ENCODE measurements around the gene LNPEP. TPM values are rescaled to one million over a fixed set of nuclear protein-coding genes. Genes with fewer than 3 reads are reported as not detected.

The LNPEP gene
- total RNA-seq, 1 donor from 2014 or later, result 39.4 TPM

DNA sequence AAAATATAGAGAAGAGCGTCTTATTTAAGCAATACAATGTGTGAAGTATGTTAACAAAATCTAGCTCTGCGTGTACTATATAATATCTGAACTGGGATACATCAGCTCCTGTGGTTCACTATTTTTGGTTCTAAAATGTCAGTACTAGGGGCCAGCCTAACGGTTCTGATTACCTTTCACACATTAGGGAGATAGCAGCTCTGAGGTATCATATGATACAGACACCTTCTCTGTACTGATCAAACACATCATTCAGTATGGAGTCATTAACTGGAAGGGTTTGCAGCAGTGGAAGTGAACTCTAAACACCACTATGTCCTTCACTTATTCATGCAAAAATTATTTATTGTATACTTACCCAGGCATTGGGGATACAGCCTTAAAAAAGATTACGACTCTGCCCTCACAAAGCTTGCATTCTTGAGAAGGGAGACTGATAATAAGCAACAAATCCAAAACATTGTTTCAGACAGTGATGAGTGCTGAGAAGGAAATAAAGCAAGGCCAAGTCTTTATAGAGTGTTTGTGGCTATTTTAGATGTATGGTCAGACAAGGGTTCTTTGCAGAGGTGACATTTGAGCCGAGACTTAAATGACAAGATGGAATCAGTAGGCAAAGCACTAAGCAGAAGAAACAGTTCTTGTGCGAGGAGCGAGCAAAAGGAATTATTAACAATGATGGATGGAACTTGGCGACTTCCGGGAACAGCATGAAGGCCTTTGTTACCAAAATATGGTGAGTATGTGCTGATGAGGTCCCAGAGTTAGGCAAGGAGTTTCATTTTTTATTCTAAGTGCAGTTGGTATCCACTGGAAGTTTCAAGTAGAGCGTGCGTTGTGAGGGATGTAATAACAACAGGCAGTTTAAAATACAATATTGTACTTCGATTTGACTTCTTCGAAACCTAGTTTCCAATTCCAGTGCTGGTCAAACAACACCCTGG is 1.8 kb upstream of the LNPEP start:
- Mint-ChIP-seq H3K27ac (peak overlapping the region; percentile 94), H3K9me3 (no peaks in the 10 kb centered on the region), H3K4me1 (peaks cover 56% of the 10 kb centered on the region), H3K27me3 (no peaks in the 10 kb centered on the region), H3K36me3 (ENCODE audit: low read depth) (peaks cover 15% of the 10 kb centered on the region), H3K4me3 (peak overlapping the region; percentile 81)
- intact Hi-C loops (cut with micrococcal nuclease), result loop anchor here (1.0 to 10.0 kb wide), 7 partner anchors 13 to 1109 kb away; partner anchors contain the start of gene GLRX
- DNase-seq, result no peak

- H3K36me3 Mint-ChIP-seq (ENCODE audit: low read depth), result peaks cover 12% of the 10 kb centered on the region
- no peaks in the 10 kb centered on the region for H3K27me3 Mint-ChIP-seq
- H3K4me3 Mint-ChIP-seq, result peak overlapping the region; percentile 81
- H3K4me1 Mint-ChIP-seq, result peaks cover 54% of the 10 kb centered on the region
- H3K9me3 Mint-ChIP-seq, result no peaks in the 10 kb centered on the region
- peak overlapping the region; percentile 94 for H3K27ac Mint-ChIP-seq
- intact Hi-C loops (cut with micrococcal nuclease), result loop anchor here (1.0 to 10.0 kb wide), 16 partner anchors 14 to 1380 kb away; partner anchors contain the start of genes ARSK, CAST, ELL2 and ERAP2
- DNase-seq, result peak; percentile 99
Measured at GRCh38 chr5:96934708-96935558, 947 bp upstream of the LNPEP start.

GRCh38 chr5:96936431-96937320 is 796 bp downstream of the LNPEP start:
- Mint-ChIP-seq H3K4me3 (peak overlapping the region; percentile 81), H3K27me3 (no peaks in the 10 kb centered on the region), H3K27ac (peak overlapping the region; percentile 94), H3K36me3 (ENCODE audit: low read depth) (peaks cover 20% of the 10 kb centered on the region), H3K9me3 (no peaks in the 10 kb centered on the region), H3K4me1 (peaks cover 54% of the 10 kb centered on the region)
- intact Hi-C loops (cut with micrococcal nuclease), result loop anchor here (5.0 to 10.0 kb wide), 4 partner anchors 158 to 1112 kb away; partner anchors contain the start of genes ELL2 and GLRX
- peak; percentile 87 for DNase-seq

DNA sequence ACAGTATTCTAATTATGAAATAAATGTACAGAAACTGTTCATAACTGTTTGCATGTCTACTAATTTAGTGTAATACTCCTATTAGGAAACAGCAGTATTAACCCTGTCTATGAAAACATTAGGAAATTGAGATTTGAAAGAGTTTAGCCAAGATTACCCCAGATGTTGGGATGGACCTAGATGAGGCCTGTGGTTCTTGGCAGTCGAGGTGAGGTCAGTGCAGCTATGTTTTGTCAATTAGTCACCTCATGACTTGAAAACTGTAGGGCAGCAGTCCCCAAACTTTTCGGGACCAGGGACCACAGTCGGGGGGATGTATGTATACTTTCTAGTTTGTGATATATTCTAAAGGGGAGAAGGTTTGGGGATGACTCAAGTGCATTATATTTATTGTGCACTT is 4.7 kb downstream of the LNPEP start:
- Mint-ChIP-seq H3K36me3 (ENCODE audit: low read depth) (peaks cover 33% of the 10 kb centered on the region), H3K27ac (no peak overlapping the region), H3K9me3 (no peaks in the 10 kb centered on the region), H3K27me3 (no peaks in the 10 kb centered on the region), H3K4me1 (peaks cover 51% of the 10 kb centered on the region), H3K4me3 (no peak overlapping the region)
- intact Hi-C loops (cut with micrococcal nuclease), result no loop called here
- no peak for DNase-seq

DNA sequence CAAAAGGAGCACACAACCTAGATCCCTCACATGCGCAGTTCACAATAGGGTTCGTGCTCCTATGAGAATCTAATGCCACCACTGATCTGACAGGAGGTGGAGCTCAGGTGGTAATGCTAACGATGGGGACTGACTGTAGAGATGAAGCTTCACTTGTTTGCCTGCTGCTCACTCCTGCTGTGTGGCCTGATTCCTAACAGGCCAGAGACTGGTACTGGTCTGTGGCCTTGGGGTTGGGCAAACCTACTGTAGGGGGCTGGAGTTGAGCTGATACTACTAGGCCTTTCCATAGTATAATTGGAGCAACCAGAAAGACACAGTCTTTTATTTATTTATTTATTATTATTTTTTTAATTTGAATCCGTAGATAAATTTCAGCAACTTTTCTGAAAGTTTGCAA is 5.3 kb downstream of the LNPEP start:
- Mint-ChIP-seq H3K36me3 (ENCODE audit: low read depth) (peaks cover 36% of the 10 kb centered on the region), H3K27me3 (no peaks in the 10 kb centered on the region), H3K4me1 (peaks cover 57% of the 10 kb centered on the region), H3K4me3 (no peak overlapping the region), H3K27ac (no peak overlapping the region), H3K9me3 (no peaks in the 10 kb centered on the region)
- intact Hi-C loops (cut with micrococcal nuclease), result no loop called here
- no peak for DNase-seq

GRCh38 chr5:96942078-96942477 is 6.2 kb downstream of the LNPEP start:
- intact Hi-C loops (cut with micrococcal nuclease), result no loop called here
- peaks cover 57% of the 10 kb centered on the region for H3K4me1 Mint-ChIP-seq
- no peak overlapping the region for H3K4me3 Mint-ChIP-seq
- no peaks in the 10 kb centered on the region for H3K27me3 Mint-ChIP-seq
- no peaks in the 10 kb centered on the region for H3K9me3 Mint-ChIP-seq
- no peak overlapping the region for H3K27ac Mint-ChIP-seq
- peaks cover 35% of the 10 kb centered on the region for H3K36me3 Mint-ChIP-seq (ENCODE audit: low read depth)
- DNase-seq, result peak; percentile 48

DNA sequence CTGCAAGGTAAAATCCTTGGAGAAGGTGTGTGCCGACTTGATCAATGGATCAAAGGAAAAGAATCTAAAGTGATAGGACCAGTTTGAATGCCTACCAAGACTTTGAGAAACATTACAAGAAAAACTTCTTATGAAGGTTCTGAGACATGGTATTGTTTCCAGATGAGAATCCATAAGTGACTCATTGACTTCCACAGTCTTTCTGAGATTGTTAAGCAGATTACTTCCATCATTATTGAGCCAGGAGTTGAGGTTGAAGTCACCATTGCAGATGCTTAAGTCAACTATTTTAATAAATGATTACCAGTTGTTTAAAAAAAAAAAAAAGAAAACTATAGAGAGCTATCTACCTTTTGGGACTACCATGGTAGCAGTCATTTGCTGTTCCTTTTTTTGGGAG is 7.0 kb downstream of the LNPEP start:
- H3K36me3 Mint-ChIP-seq (ENCODE audit: low read depth), result peaks cover 32% of the 10 kb centered on the region
- peaks cover 53% of the 10 kb centered on the region for H3K4me1 Mint-ChIP-seq
- H3K27ac Mint-ChIP-seq, result no peak overlapping the region
- H3K27me3 Mint-ChIP-seq, result no peaks in the 10 kb centered on the region
- intact Hi-C loops (cut with micrococcal nuclease), result no loop called here
- no peaks in the 10 kb centered on the region for H3K9me3 Mint-ChIP-seq
- DNase-seq, result peak; percentile 34
- H3K4me3 Mint-ChIP-seq, result no peak overlapping the region

DNA sequence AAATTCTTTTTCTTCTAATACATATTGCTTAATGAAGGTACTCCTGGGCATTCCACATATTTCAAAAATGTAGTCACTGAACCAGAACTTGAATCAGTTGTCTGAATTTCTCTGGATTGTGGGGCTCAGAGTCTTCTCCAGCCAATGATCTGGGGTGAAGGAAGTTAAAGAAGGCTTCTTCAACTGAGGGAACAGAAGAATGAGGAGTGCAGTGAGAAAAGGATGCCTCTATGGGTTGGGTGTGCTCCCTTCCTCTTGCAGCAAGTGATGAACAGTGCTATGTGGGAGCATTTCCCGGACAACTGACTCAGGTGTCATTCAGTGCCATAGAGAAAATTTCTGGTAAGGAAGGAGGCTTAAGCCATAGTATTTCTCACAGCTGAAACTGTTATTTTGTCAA is 7.9 kb downstream of the LNPEP start:
- H3K27me3 Mint-ChIP-seq, result no peaks in the 10 kb centered on the region
- no peaks in the 10 kb centered on the region for H3K9me3 Mint-ChIP-seq
- H3K4me1 Mint-ChIP-seq, result peaks cover 44% of the 10 kb centered on the region
- peak; percentile 51 for DNase-seq
- H3K27ac Mint-ChIP-seq, result peak overlapping the region; percentile 2
- intact Hi-C loops (cut with micrococcal nuclease), result no loop called here
- H3K36me3 Mint-ChIP-seq (ENCODE audit: low read depth), result peaks cover 25% of the 10 kb centered on the region
- H3K4me3 Mint-ChIP-seq, result no peak overlapping the region

DNA sequence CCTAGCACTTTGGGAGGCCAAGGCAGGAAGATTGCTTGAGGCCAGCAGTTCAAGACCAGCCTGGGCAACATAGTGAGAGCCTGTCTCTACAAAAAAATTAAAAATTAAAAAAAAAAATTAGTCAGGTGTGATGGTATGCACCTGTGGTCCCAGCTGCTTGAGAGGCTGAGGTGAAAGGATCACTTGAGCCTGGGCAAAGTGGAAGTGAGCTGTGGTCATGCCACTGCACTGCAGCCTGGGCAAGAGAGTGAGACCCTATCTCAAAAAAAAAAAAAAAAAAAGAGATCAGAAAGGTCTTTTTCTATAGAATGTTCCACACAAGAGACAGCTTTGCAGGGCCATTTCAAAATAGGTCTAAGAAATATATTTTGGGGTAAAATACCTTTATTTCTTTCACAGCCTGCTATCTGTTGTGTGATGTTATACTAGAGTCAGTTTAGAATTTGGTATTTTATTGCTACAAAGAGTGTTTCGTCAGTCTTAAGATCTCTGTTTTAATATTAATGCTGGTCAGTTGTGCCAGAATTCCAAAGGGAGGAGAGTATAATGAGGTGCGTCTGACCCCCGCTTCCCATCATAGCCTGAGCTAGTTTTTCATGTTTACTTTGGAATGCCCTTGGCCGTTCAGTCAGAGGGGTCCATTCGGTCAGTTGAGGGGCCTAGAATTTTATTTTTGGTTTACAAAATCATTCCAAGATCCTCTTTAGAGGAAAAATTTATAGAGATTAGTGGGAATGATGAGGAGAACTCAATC is 9.4 kb downstream of the LNPEP start:
- H3K27me3 Mint-ChIP-seq, result no peaks in the 10 kb centered on the region

GRCh38 chr5:96946381-96946780 is 10.5 kb downstream of the LNPEP start:
- no peak overlapping the region for H3K27ac Mint-ChIP-seq
- H3K9me3 Mint-ChIP-seq, result no peaks in the 10 kb centered on the region
- H3K4me3 Mint-ChIP-seq, result no peak overlapping the region
- intact Hi-C loops (cut with micrococcal nuclease), result no loop called here
- peaks cover 45% of the 10 kb centered on the region for H3K4me1 Mint-ChIP-seq
- no peaks in the 10 kb centered on the region for H3K27me3 Mint-ChIP-seq
- peak; percentile 8 for DNase-seq
- H3K36me3 Mint-ChIP-seq (ENCODE audit: low read depth), result peaks cover 31% of the 10 kb centered on the region

More for the DNA sequence above, 9.4 kb downstream of the LNPEP start:
- peak; percentile 24 for DNase-seq
- H3K27ac Mint-ChIP-seq, result no peak overlapping the region
- H3K36me3 Mint-ChIP-seq (ENCODE audit: low read depth), result peaks cover 33% of the 10 kb centered on the region
- H3K4me1 Mint-ChIP-seq, result peaks cover 50% of the 10 kb centered on the region
- no peaks in the 10 kb centered on the region for H3K9me3 Mint-ChIP-seq
- intact Hi-C loops (cut with micrococcal nuclease), result no loop called here
- no peak overlapping the region for H3K4me3 Mint-ChIP-seq

DNA sequence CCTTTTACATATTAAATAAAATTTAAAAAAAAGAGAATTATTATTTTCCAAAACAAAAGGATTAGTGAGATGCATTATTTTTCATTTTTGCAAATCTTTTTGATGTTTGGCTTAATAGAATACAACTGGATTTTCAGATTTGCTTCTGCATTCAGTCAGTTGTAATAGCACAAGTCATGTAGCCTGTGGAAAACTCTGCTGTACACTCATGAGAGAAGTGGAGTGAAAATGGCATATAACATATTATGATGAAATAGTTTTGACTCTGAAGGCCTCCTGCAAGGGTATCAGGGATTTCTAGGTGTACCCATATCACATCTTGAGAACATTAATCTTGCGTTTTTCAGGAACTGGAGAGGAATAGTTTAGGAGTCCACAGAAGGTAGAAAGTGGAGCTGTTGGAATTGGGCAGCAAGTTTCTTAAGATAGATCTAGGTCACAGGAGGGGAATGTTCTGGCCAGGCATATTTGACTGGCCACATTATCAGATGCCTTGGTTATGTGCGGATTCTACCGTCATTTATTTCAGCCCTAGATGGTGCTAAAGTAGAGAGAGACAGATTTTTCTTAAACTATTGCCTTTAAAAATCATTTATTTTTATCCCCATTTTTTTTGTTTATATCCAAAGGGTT is 16.4 kb downstream of the LNPEP start:
- intact Hi-C loops (cut with micrococcal nuclease), result loop anchor here (2.0 kb wide), 1 partner anchor 15 kb away; no protein-coding TSS in a partner anchor
- H3K27ac Mint-ChIP-seq, result no peak overlapping the region
- peaks cover 47% of the 10 kb centered on the region for H3K4me1 Mint-ChIP-seq

More for the DNA sequence above, 16.4 kb downstream of the LNPEP start:
- peak; percentile 32 for DNase-seq
- H3K4me3 Mint-ChIP-seq, result no peak overlapping the region
- no peaks in the 10 kb centered on the region for H3K27me3 Mint-ChIP-seq
- H3K36me3 Mint-ChIP-seq (ENCODE audit: low read depth), result peaks cover 21% of the 10 kb centered on the region
- no peaks in the 10 kb centered on the region for H3K9me3 Mint-ChIP-seq
